HepG2 (cell line): ENCODE data around the gene NUDT2. TPM values are rescaled to one million over a fixed set of nuclear protein-coding genes. Genes with fewer than 3 reads are reported as not detected.

Source experiments
- ARHGAP35 ChIP-seq: sonication (generic); formaldehyde crosslinking; IDR thresholded peaks from 2 replicates; pipeline ENCODE4 v1.9.0; 2022; ENCODE audit warnings: mild to moderate bottlenecking, inconsistent platforms, moderate library complexity, missing genetic modification reagents, borderline replicate concordance
- BORCS8-MEF2B ChIP-seq: sonication (generic); formaldehyde crosslinking; IDR thresholded peaks from 2 replicates; pipeline ENCODE4 v1.8.0; 2022; ENCODE audit warnings: mild to moderate bottlenecking, missing genetic modification reagents
- CHCHD3 ChIP-seq: sonication (generic); formaldehyde crosslinking; IDR thresholded peaks from 2 replicates; pipeline ENCODE4 v1.8.0; 2022; ENCODE audit warnings: mild to moderate bottlenecking, missing genetic modification reagents, moderate library complexity
- DDIT3 ChIP-seq: sonication (generic); formaldehyde crosslinking; IDR thresholded peaks from 2 replicates; pipeline ENCODE4 v1.4.0; 2020; ENCODE audit warnings: mild to moderate bottlenecking, missing genetic modification reagents
- FLYWCH1 ChIP-seq: sonication (generic); formaldehyde crosslinking; IDR thresholded peaks from 2 replicates; pipeline ENCODE4 v1.8.1; 2023; ENCODE audit warnings: mild to moderate bottlenecking, missing genetic modification reagents
- FOXO4 ChIP-seq: sonication (generic); formaldehyde crosslinking; conservative IDR thresholded peaks from 2 replicates; pipeline ENCODE4 v1.8.1; 2023; ENCODE audit warnings: missing genetic modification reagents
- HOMEZ ChIP-seq: IDR thresholded peaks from 2 replicates; pipeline ENCODE4 v1.6.1; 2016; ENCODE audit warnings: low read depth
- KMT2A ChIP-seq: sonication (generic); formaldehyde crosslinking; IDR thresholded peaks from 2 replicates; pipeline ENCODE4 v1.4.0; 2020; ENCODE audit warnings: missing genetic modification reagents
- NFYB ChIP-seq: sonication (generic); formaldehyde crosslinking; IDR thresholded peaks from 2 replicates; pipeline ENCODE4 v1.4.0; 2020; ENCODE audit warnings: missing genetic modification reagents
- RAD21 ChIP-seq: fragments of 450-650 bp; formaldehyde crosslinking; IDR thresholded peaks from 2 replicates; pipeline ENCODE4 v1.5.0; 2020; ENCODE audit warnings: mild to moderate bottlenecking
- RCOR2 ChIP-seq: IDR thresholded peaks from 2 replicates; pipeline ENCODE4 v1.6.1; 2016; ENCODE audit warnings: missing biosample characterization, missing genetic modification reagents
- SAP130 ChIP-seq: IDR thresholded peaks from 2 replicates; pipeline ENCODE4 v1.6.1; 2016; ENCODE audit warnings: low read depth
- SMARCC2 ChIP-seq: fragments of 450-650 bp; IDR thresholded peaks from 2 replicates; pipeline ENCODE4 v1.6.1; 2017; ENCODE audit warnings: antibody characterized with exemption, mild to moderate bottlenecking
- SP2 ChIP-seq: sonication (generic); formaldehyde crosslinking; IDR thresholded peaks from 2 replicates; pipeline ENCODE4 v1.5.1; 2020; ENCODE audit warnings: mild to moderate bottlenecking, missing genetic modification reagents
- ZNF180 ChIP-seq: sonication (generic); formaldehyde crosslinking; IDR thresholded peaks from 2 replicates; pipeline ENCODE4 v1.4.0; 2020; ENCODE audit warnings: low read depth, missing genetic modification reagents, borderline replicate concordance
- ZNF331 ChIP-seq: sonication (generic); formaldehyde crosslinking; IDR thresholded peaks from 2 replicates; pipeline ENCODE4 v1.4.0; 2020; ENCODE audit warnings: missing genetic modification reagents
- ZNF337 ChIP-seq: sonication (generic); formaldehyde crosslinking; IDR thresholded peaks from 2 replicates; pipeline ENCODE4 v1.5.1; 2020; ENCODE audit warnings: missing genetic modification reagents, low read depth, mild to moderate bottlenecking, borderline replicate concordance
- ZNF431 ChIP-seq: sonication (generic); formaldehyde crosslinking; IDR thresholded peaks from 2 replicates; pipeline ENCODE4 v1.9.0; 2022; ENCODE audit warnings: missing genetic modification reagents, low read depth, mild to moderate bottlenecking, borderline replicate concordance
- ZNF512B ChIP-seq: sonication (generic); formaldehyde crosslinking; IDR thresholded peaks from 2 replicates; pipeline ENCODE4 v1.5.1; 2020; ENCODE audit warnings: missing genetic modification reagents, mild to moderate bottlenecking, borderline replicate concordance
- ZNF569 ChIP-seq: sonication (generic); formaldehyde crosslinking; IDR thresholded peaks from 2 replicates; pipeline ENCODE4 v1.5.0; 2020; ENCODE audit warnings: mild to moderate bottlenecking, missing genetic modification reagents, moderate library complexity, borderline replicate concordance
- ZNF574 ChIP-seq: sonication (generic); formaldehyde crosslinking; IDR thresholded peaks from 2 replicates; pipeline ENCODE4 v1.4.0; 2020; ENCODE audit warnings: missing genetic modification reagents
- ZSCAN9 ChIP-seq: IDR thresholded peaks from 2 replicates; pipeline ENCODE4 v1.6.1; 2016; ENCODE audit warnings: borderline replicate concordance
- polyA plus RNA-seq, 8 experiments: library from polyadenylated mRNA; depleted of rRNA in 3 of 8; stranded (reverse) in 7 of 8; unstranded in 1 of 8; fragments of >200 nt; fragmentation: Illumina TruSeq in 4 of 8; extraction: Trizol in 4 of 8; gene quantifications; 2 replicates each; pipeline versions ENCODE4 v1.2.1 to v1.2.3, GENCODE V29; 2011 to 2016; ENCODE audit warnings: low read depth in 4 of 8, missing spikeins in 1 of 8, mixed read lengths in 1 of 8; ENCODE audit not compliant: insufficient read depth in 1 of 8
- total RNA-seq, 5 experiments: library from RNA; depleted of rRNA; stranded (reverse); fragments of >200 nt; fragmentation: Illumina TruSeq; extraction: Trizol; gene quantifications; 2 replicates each; pipeline ENCODE4 v1.2.3, GENCODE V29; 2016; ENCODE audit warnings: low read depth in 1 of 5

Gene NUDT2
- total and polyA plus RNA-seq, 2 of the 13 experiments (the other 11 are each of a cell fraction or from before 2014, with no cell fraction given): 19.9 to 24.6 TPM

- TF ChIP-seq ZNF574: no peak
- TF ChIP-seq KMT2A (CRISPR knock-in tag): no peak
- peak; percentile 40; the same call in 1 of the 2 replicates for TF ChIP-seq HOMEZ (CRISPR knock-in tag)
- no peak for TF ChIP-seq FLYWCH1 (CRISPR knock-in tag)
- TF ChIP-seq RCOR2 (CRISPR knock-in tag): no peak
- TF ChIP-seq BORCS8-MEF2B (CRISPR knock-in tag): peak; percentile 62; the same call in 1 of the 2 replicates
- peak; percentile 97 for TF ChIP-seq RAD21 (CRISPR knock-in tag)
- TF ChIP-seq ZNF431 (CRISPR knock-in tag): no peak
- TF ChIP-seq ZNF180: no peak
- no peak for TF ChIP-seq CHCHD3 (CRISPR knock-in tag)
- 0 out of 2 replicates have a peak, but pooled peaks have one; percentile 21 for TF ChIP-seq ZNF512B (CRISPR knock-in tag)
- no peak for TF ChIP-seq SMARCC2
- TF ChIP-seq ZSCAN9: 0 out of 2 replicates have a peak, but pooled peaks have one; percentile 29
- no peak for TF ChIP-seq ZNF569 (CRISPR knock-in tag)
- peak; percentile 77 for TF ChIP-seq SAP130
- no peak for TF ChIP-seq NFYB
- TF ChIP-seq ZNF337 (CRISPR knock-in tag): no peak
- TF ChIP-seq FOXO4 (CRISPR knock-in tag): no peak
- 0 out of 2 replicates have a peak, but pooled peaks have one; percentile 29 for TF ChIP-seq ZNF331 (CRISPR knock-in tag)
- TF ChIP-seq ARHGAP35 (CRISPR knock-in tag): no peak
- no peak for TF ChIP-seq SP2 (CRISPR knock-in tag)
- TF ChIP-seq DDIT3: no peak
Measured at GRCh38 chr9:34379334-34380033, 50.1 kb downstream of the NUDT2 start (continued).
